Right lobe of liver (tissue), 6 donors: ENCODE data around the gene CHM. TPM values are rescaled to one million over a fixed set of nuclear protein-coding genes. Genes with fewer than 3 reads are reported as not detected.
"Not testable (repeated sequence)": the region's sequence is repeated elsewhere in the genome, so short reads cannot be mapped to it uniquely, and the experiment has no call there.

ENCODE experiments used
- ATAC-seq, 4 donors: fragments of 200-7000 bp; cut with Tn5 transposase; one replicate each; pipeline ENCODE4 v1.9.1; 2020; ENCODE audit warnings: mild to moderate bottlenecking in 4 of 4, moderate library complexity in 4 of 4
- DNase-seq, 3 donors: peaks; one replicate each; pipeline ENCODE4 v3.0.0-alpha.2; 2020
- H3K27ac ChIP-seq, 3 donors: fragments of 200-600 bp; one replicate each; pipeline ENCODE4 v1.8.0; 2022
- H3K27me3 ChIP-seq, 2 donors: fragments of 200-600 bp; one replicate each; pipeline ENCODE4 v1.8.0; 2022
- H3K36me3 ChIP-seq, 4 donors: fragments of 200-600 bp; sonication (generic) in 1 of 4; one replicate each; pipeline versions ENCODE4 v1.5.1 to v1.8.0; 2017 to 2022; ENCODE audit warnings: control low read depth in 1 of 4
- H3K4me1 ChIP-seq, 4 donors: fragments of 200-600 bp; sonication (generic) in 1 of 4; one replicate each; pipeline versions ENCODE4 v1.5.1 to v1.8.0; 2017 to 2022; ENCODE audit warnings: control low read depth in 1 of 4
- H3K4me3 ChIP-seq, 3 donors: fragments of 200-600 bp; one replicate each; pipeline ENCODE4 v1.8.0; 2022
- H3K9me3 ChIP-seq, 4 donors: fragments of 200-600 bp; sonication (generic) in 1 of 4; one replicate each; pipeline versions ENCODE4 v1.5.1 to v1.8.0; 2017 to 2022; ENCODE audit warnings: control low read depth in 1 of 4
- CTCF ChIP-seq, 4 donors: fragments of 200-600 bp in 3 of 4; fragments of 450-650 bp in 1 of 4; IDR thresholded peaks; one replicate each; pipeline versions ENCODE4 v1.5.1 to v1.8.0; 2016 to 2022; ENCODE audit warnings: antibody characterized with exemption in 4 of 4, mild to moderate bottlenecking in 2 of 4
- POLR2A ChIP-seq: fragments of 450-650 bp; IDR thresholded peaks from one replicate; pipeline ENCODE4 v1.6.1; 2017; ENCODE audit warnings: antibody characterized with exemption, mild to moderate bottlenecking
- WGBS: methylation state at CpG from one replicate; pipeline ENCODE4 v1.1.6; 2018; ENCODE audit warnings: low coverage, low lambda C conversion rate; ENCODE audit not compliant: insufficient coverage; ENCODE audit errors: missing lambda C conversion rate; 5-methylcytosine and 5-hydroxymethylcytosine counted together
- intact Hi-C, 2 donors: fragments of 100-400 bp; cut with DNase I; formaldehyde crosslinking; loops; one replicate each; pipeline versions ENCODE4 v1.11.2 to v1.14.1; 2022
- total RNA-seq, 6 experiments: library from RNA; depleted of rRNA in 2 of 6; stranded (reverse); fragments of >200 nt in 2 of 6; fragmentation: NEBNext Ultra II Directional in 3 of 6; extraction: Animal tissue kit (Norgen Biotek cat#: 25700) in 3 of 6; gene quantifications; one replicate each; pipeline versions ENCODE4 v1.1.0 to v1.2.4, GENCODE V29; 2016 to 2023
- donor health status: DM: no; HTN: yes; CAD: no.
- donor health status: DM: no; HTN: no; CAD: no.
- donor health status: DM: no; HTN: no; CAD: no.
- donor health status: DM: no; HTN: yes; CAD: no.
- donor health status: DM: no; HTN: yes; CAD: no.

CHM gene
- total RNA-seq, 6 experiments from 2014 or later = 8.1 to 13.6 (median 9.1) TPM

GRCh38 chrX:85930099-85930498, 117.3 kb downstream of the CHM start:
- H3K36me3 ChIP-seq = no peaks in the 10 kb centered on the region
- 61% methylated on average over 3 of the region's 3 CpGs for WGBS
- intact Hi-C loops = no loop called here
- H3K27ac ChIP-seq = no peak overlapping the region
- DNase-seq (no peak), ATAC-seq (no peak)
- TF ChIP-seq CTCF (IDR thresholded peaks at IDR 0.05) (no peak), POLR2A (no peak)
- H3K4me1 ChIP-seq = no peaks in the 10 kb centered on the region
- H3K27me3 ChIP-seq = no peaks in the 10 kb centered on the region
- no peaks in the 10 kb centered on the region for H3K9me3 ChIP-seq
- no peak overlapping the region for H3K4me3 ChIP-seq

GRCh38 chrX:85928606-85929005, 118.8 kb downstream of the CHM start:
- TF ChIP-seq POLR2A = no peak
- no peak for TF ChIP-seq CTCF (IDR thresholded peaks at IDR 0.05)
- 47% methylated on average over 1 of the region's 1 CpG for WGBS
- no peak for ATAC-seq
- Histone ChIP-seq H3K27me3 (no peaks in the 10 kb centered on the region), H3K4me3 (no peak overlapping the region), H3K4me1 (no peaks in the 10 kb centered on the region), H3K36me3 (no peaks in the 10 kb centered on the region), H3K9me3 (no peaks in the 10 kb centered on the region), H3K27ac (no peak overlapping the region)
- intact Hi-C loops = no loop called here
- DNase-seq = no peak

GRCh38 chrX:85927740-85928139, 119.6 kb downstream of the CHM start:
- DNase-seq (no peak), ATAC-seq (no peak)
- TF ChIP-seq CTCF (IDR thresholded peaks at IDR 0.05) (no peak), POLR2A (no peak)
- WGBS = 47% methylated on average over 1 of the region's 1 CpG
- no peaks in the 10 kb centered on the region for H3K36me3 ChIP-seq
- H3K4me3 ChIP-seq = no peak overlapping the region
- H3K4me1 ChIP-seq = no peaks in the 10 kb centered on the region
- intact Hi-C loops = no loop called here
- H3K27me3 ChIP-seq = no peaks in the 10 kb centered on the region
- no peak overlapping the region for H3K27ac ChIP-seq
- H3K9me3 ChIP-seq = no peaks in the 10 kb centered on the region

- peak in 1 of 4 donors; percentile 35 for ATAC-seq
- intact Hi-C loops = no loop called here
- WGBS = 58% methylated on average over 3 of the region's 3 CpGs
Observed at GRCh38 chrX:85922821-85923220, 124.5 kb downstream of the CHM start.

GRCh38 chrX:85916656-85917280, 130.6 kb downstream of the CHM start:
- intact Hi-C loops, H3K36me3 ChIP-seq, H3K9me3 ChIP-seq, ATAC-seq, H3K4me3 ChIP-seq, H3K4me1 ChIP-seq, H3K27ac ChIP-seq, DNase-seq, H3K27me3 ChIP-seq: not testable (repeated sequence)
- 70% methylated on average over 2 of the region's 2 CpGs for WGBS

More at GRCh38 chrX:85922821-85923220, 124.5 kb downstream of the CHM start:
- no peaks in the 10 kb centered on the region for H3K9me3 ChIP-seq
- no peaks in the 10 kb centered on the region for H3K36me3 ChIP-seq
- no peak for DNase-seq
- H3K4me1 ChIP-seq = no peaks in the 10 kb centered on the region
- TF ChIP-seq CTCF (IDR thresholded peaks at IDR 0.05) = no peak
- H3K27ac ChIP-seq = no peak overlapping the region
- no peak overlapping the region for H3K4me3 ChIP-seq
- H3K27me3 ChIP-seq = no peaks in the 10 kb centered on the region
